HEK293 (cell line): ENCODE results near the gene RAVER2.

ENCODE experiments used
- CTCF ChIA-PET: fragments of 350-600 bp; formaldehyde crosslinking; extraction: SDS; loops from one replicate; lab custom pipeline; 2021; ENCODE audit warnings: antibody characterized with exemption; lab: Yijun Ruan, JAX
- POLR2A ChIA-PET: fragments of 300-600 bp; formaldehyde crosslinking; extraction: SDS; loops from one replicate; lab custom pipeline; 2020; ENCODE audit warnings: antibody characterized with exemption, inconsistent platforms; lab: Yijun Ruan, JAX
- H3K27ac ChIP-seq: fragments of 200-500 bp; sonication (Bioruptor generic); 2 replicates; pipeline ENCODE4 v1.5.1; 2014; ENCODE audit warnings: low read depth, low read length, control low read depth, inconsistent platforms; ENCODE audit errors: extremely low read depth
- H3K36me3 ChIP-seq, 2 experiments: fragments of 200-500 bp in 1 of 2; sonication (Bioruptor generic) in 1 of 2; 1 replicate in 1 of 2; 2 replicates in 1 of 2; pipeline ENCODE4 v1.5.1; 2014 to 2017; ENCODE audit warnings: inconsistent platforms in 2 of 2, low read length in 2 of 2; ENCODE audit not compliant: control insufficient read depth in 2 of 2, insufficient read depth in 1 of 2
- H3K4me1 ChIP-seq: fragments of 200-500 bp; sonication (Bioruptor generic); 2 replicates; pipeline ENCODE4 v1.5.1; 2014; ENCODE audit warnings: mild to moderate bottlenecking, low read length, inconsistent platforms; ENCODE audit not compliant: control insufficient read depth, insufficient read depth
- H3K4me3 ChIP-seq: 2 replicates; pipeline ENCODE4 v1.5.1; 2011; ENCODE audit warnings: low read depth, mild to moderate bottlenecking, control low read depth, low read length, moderate library complexity
- H3K9me3 ChIP-seq: fragments of 200-500 bp; sonication (Bioruptor generic); 2 replicates; pipeline ENCODE4 v1.5.1; 2014; ENCODE audit warnings: low read depth, low read length, inconsistent platforms; ENCODE audit not compliant: control insufficient read depth, insufficient read depth
- EGR2 ChIP-seq: fragments of 450-650 bp; formaldehyde crosslinking; IDR thresholded peaks from 2 replicates; pipeline ENCODE4 v1.5.1; 2016; ENCODE audit warnings: low read depth, missing biosample characterization, missing genetic modification characterization
- KLF10 ChIP-seq: fragments of 450-650 bp; IDR thresholded peaks from 2 replicates; pipeline ENCODE4 v1.5.1; 2018; ENCODE audit warnings: missing biosample characterization, mild to moderate bottlenecking, missing genetic modification characterization
- KLF8 ChIP-seq: fragments of 450-650 bp; formaldehyde crosslinking; IDR thresholded peaks from 2 replicates; pipeline ENCODE4 v1.5.1; 2016; ENCODE audit warnings: missing biosample characterization, missing genetic modification characterization
- MZF1 ChIP-seq: fragments of 450-650 bp; formaldehyde crosslinking; IDR thresholded peaks from 2 replicates; pipeline ENCODE4 v1.5.1; 2017; ENCODE audit warnings: missing biosample characterization, missing genetic modification characterization, borderline replicate concordance
- ZNF148 ChIP-seq: fragments of 450-650 bp; formaldehyde crosslinking; IDR thresholded peaks from 2 replicates; pipeline ENCODE4 v1.5.0; 2017; ENCODE audit warnings: missing biosample characterization, missing genetic modification characterization, borderline replicate concordance
- ZNF174 ChIP-seq: fragments of 450-650 bp; formaldehyde crosslinking; IDR thresholded peaks from 2 replicates; pipeline ENCODE4 v1.5.0; 2017; ENCODE audit warnings: missing biosample characterization, mild to moderate bottlenecking, missing genetic modification characterization
- ZNF362 ChIP-seq: fragments of 450-650 bp; formaldehyde crosslinking; IDR thresholded peaks from 2 replicates; pipeline ENCODE4 v1.5.1; 2016; ENCODE audit warnings: missing biosample characterization, missing genetic modification characterization
- ZNF37A ChIP-seq: fragments of 450-650 bp; IDR thresholded peaks from 2 replicates; pipeline ENCODE4 v1.5.1; 2018; ENCODE audit warnings: missing biosample characterization, missing genetic modification characterization
- ZNF571 ChIP-seq: fragments of 450-650 bp; formaldehyde crosslinking; IDR thresholded peaks from 2 replicates; pipeline ENCODE4 v1.5.0; 2017; ENCODE audit warnings: missing biosample characterization, missing genetic modification characterization
- ZNF596 ChIP-seq: fragments of 450-650 bp; IDR thresholded peaks from 2 replicates; pipeline ENCODE4 v1.5.0; 2018; ENCODE audit warnings: missing biosample characterization, mild to moderate bottlenecking, missing genetic modification characterization, moderate library complexity
- ZNF621 ChIP-seq: fragments of 450-650 bp; formaldehyde crosslinking; IDR thresholded peaks from 2 replicates; pipeline ENCODE4 v1.5.1; 2017; ENCODE audit warnings: missing biosample characterization, missing genetic modification characterization
- ZNF785 ChIP-seq: fragments of 450-650 bp; formaldehyde crosslinking; IDR thresholded peaks from 2 replicates; pipeline ENCODE4 v1.5.1; 2016; ENCODE audit warnings: missing biosample characterization, missing genetic modification characterization
- ZNF792 ChIP-seq: fragments of 450-650 bp; formaldehyde crosslinking; IDR thresholded peaks from 2 replicates; pipeline ENCODE4 v1.5.1; 2016; ENCODE audit warnings: missing biosample characterization, missing genetic modification characterization
- TF ChIP-seq, protein P1 (sequence below): fragments of 450-650 bp; formaldehyde crosslinking; IDR thresholded peaks from 2 replicates; pipeline ENCODE4 v1.5.1; 2016; ENCODE audit warnings: missing biosample characterization, missing genetic modification characterization
- TF ChIP-seq, protein P2 (sequence below): fragments of 450-650 bp; formaldehyde crosslinking; IDR thresholded peaks from 2 replicates; pipeline ENCODE4 v1.5.1; 2016; ENCODE audit warnings: missing biosample characterization, missing genetic modification characterization

The RAVER2 gene

GRCh38 chr1:64829411-64830029, 84.6 kb downstream of the RAVER2 start:
- ChIA-PET POLR2A (no interaction called here), CTCF (interaction anchor here (1.4 kb wide), 1 partner anchor 246 kb away, joined by 4 read pairs; no protein-coding TSS in a partner anchor)
- peaks cover 3 to 59% of the 10 kb centered on the region in 2 experiments; a peak in 2 of 3 replicates for H3K36me3 ChIP-seq
- no peak overlapping the region for H3K4me3 ChIP-seq
- no peaks in the 10 kb centered on the region for H3K4me1 ChIP-seq
- no peaks in the 10 kb centered on the region for H3K9me3 ChIP-seq
- no peak overlapping the region for H3K27ac ChIP-seq
- TF ChIP-seq ZNF785 (tag by site-specific recombination): no peak
- TF ChIP-seq MZF1: no peak
- no peak for TF ChIP-seq ZNF571
- TF ChIP-seq ZNF37A: no peak
- no peak for TF ChIP-seq ZNF621
- no peak for TF ChIP-seq KLF10 (tag by site-specific recombination)
- TF ChIP-seq ZNF792: no peak

GRCh38 chr1:64830030-64830651, 85.3 kb downstream of the RAVER2 start:
- H3K27ac ChIP-seq: no peak overlapping the region
- no peaks in the 10 kb centered on the region for H3K4me1 ChIP-seq
- H3K36me3 ChIP-seq: peaks cover 3 to 64% of the 10 kb centered on the region in 2 experiments; a peak in 2 of 3 replicates
- ChIA-PET POLR2A (interaction anchor here (0.6 kb wide), 1 partner anchor 558 kb away, joined by 5 read pairs; no protein-coding TSS in a partner anchor), CTCF (interaction anchor here (0.5 to 1.4 kb wide), 3 partner anchors 161 to 560 kb away, joined by 3 to 7 read pairs (median 4); no protein-coding TSS in a partner anchor)
- H3K4me3 ChIP-seq: no peak overlapping the region
- no peaks in the 10 kb centered on the region for H3K9me3 ChIP-seq
- TF ChIP-seq, protein P1, sequence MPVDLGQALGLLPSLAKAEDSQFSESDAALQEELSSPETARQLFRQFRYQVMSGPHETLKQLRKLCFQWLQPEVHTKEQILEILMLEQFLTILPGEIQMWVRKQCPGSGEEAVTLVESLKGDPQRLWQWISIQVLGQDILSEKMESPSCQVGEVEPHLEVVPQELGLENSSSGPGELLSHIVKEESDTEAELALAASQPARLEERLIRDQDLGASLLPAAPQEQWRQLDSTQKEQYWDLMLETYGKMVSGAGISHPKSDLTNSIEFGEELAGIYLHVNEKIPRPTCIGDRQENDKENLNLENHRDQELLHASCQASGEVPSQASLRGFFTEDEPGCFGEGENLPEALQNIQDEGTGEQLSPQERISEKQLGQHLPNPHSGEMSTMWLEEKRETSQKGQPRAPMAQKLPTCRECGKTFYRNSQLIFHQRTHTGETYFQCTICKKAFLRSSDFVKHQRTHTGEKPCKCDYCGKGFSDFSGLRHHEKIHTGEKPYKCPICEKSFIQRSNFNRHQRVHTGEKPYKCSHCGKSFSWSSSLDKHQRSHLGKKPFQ (tag by site-specific recombination): no peak
- TF ChIP-seq ZNF596 (no peak), KLF8 (tag by site-specific recombination) (no peak), ZNF174 (no peak), EGR2 (tag by site-specific recombination) (no peak), ZNF362 (tag by site-specific recombination) (no peak), ZNF148 (tag by site-specific recombination) (no peak)
- TF ChIP-seq, protein P2, sequence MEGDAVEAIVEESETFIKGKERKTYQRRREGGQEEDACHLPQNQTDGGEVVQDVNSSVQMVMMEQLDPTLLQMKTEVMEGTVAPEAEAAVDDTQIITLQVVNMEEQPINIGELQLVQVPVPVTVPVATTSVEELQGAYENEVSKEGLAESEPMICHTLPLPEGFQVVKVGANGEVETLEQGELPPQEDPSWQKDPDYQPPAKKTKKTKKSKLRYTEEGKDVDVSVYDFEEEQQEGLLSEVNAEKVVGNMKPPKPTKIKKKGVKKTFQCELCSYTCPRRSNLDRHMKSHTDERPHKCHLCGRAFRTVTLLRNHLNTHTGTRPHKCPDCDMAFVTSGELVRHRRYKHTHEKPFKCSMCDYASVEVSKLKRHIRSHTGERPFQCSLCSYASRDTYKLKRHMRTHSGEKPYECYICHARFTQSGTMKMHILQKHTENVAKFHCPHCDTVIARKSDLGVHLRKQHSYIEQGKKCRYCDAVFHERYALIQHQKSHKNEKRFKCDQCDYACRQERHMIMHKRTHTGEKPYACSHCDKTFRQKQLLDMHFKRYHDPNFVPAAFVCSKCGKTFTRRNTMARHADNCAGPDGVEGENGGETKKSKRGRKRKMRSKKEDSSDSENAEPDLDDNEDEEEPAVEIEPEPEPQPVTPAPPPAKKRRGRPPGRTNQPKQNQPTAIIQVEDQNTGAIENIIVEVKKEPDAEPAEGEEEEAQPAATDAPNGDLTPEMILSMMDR (tag by site-specific recombination): no peak
